HEK293T (cell line): Measurements from ENCODE around the gene XRCC1.

Experiments used
- CTCF ChIA-PET: fragments of 350-600 bp; formaldehyde crosslinking; extraction: SDS; loops from one replicate; lab custom pipeline; 2021; ENCODE audit warnings: antibody characterized with exemption, inconsistent platforms; lab: Yijun Ruan, JAX
- POLR2A ChIA-PET: fragments of 350-600 bp; formaldehyde crosslinking; extraction: SDS; loops from one replicate; lab custom pipeline; 2020; ENCODE audit warnings: antibody characterized with exemption, inconsistent platforms; lab: Yijun Ruan, JAX
- DNase-seq: peaks from one replicate; pipeline ENCODE4 v3.0.0; 2012; ENCODE audit warnings: mixed read lengths; ENCODE audit errors: extremely low spot score
- ARNT ChIP-seq: fragments of 450-650 bp; IDR thresholded peaks from 2 replicates; pipeline ENCODE4 v1.6.1; 2017; ENCODE audit warnings: mild to moderate bottlenecking
- BHLHE40 ChIP-seq: fragments of 450-650 bp; IDR thresholded peaks from 2 replicates; pipeline ENCODE4 v1.6.1; 2016; ENCODE audit warnings: mild to moderate bottlenecking, moderate library complexity, borderline replicate concordance
- CTBP1 ChIP-seq: fragments of 450-650 bp; IDR thresholded peaks from 2 replicates; pipeline ENCODE4 v1.6.1; 2016; ENCODE audit warnings: borderline replicate concordance
- ELF4 ChIP-seq: fragments of 450-650 bp; IDR thresholded peaks from 2 replicates; pipeline ENCODE4 v1.6.1; 2017; ENCODE audit warnings: antibody characterized with exemption
- FOXA1 ChIP-seq: fragments of 450-650 bp; IDR thresholded peaks from 2 replicates; pipeline ENCODE4 v1.6.1; 2016; ENCODE audit warnings: mild to moderate bottlenecking
- FOXK2 ChIP-seq: fragments of 450-650 bp; IDR thresholded peaks from 2 replicates; pipeline ENCODE4 v1.6.1; 2016; ENCODE audit warnings: mild to moderate bottlenecking
- FOXM1 ChIP-seq: fragments of 450-650 bp; IDR thresholded peaks from 2 replicates; pipeline ENCODE4 v1.6.1; 2017; ENCODE audit warnings: mild to moderate bottlenecking, borderline replicate concordance
- HDGF ChIP-seq: fragments of 450-650 bp; IDR thresholded peaks from 2 replicates; pipeline ENCODE4 v1.6.1; 2017; ENCODE audit warnings: antibody characterized with exemption, borderline replicate concordance
- L3MBTL2 ChIP-seq: fragments of 450-650 bp; conservative IDR thresholded peaks from 2 replicates; pipeline ENCODE4 v1.6.1; 2016; ENCODE audit warnings: mild to moderate bottlenecking
- LEF1 ChIP-seq: fragments of 450-650 bp; IDR thresholded peaks from 2 replicates; pipeline ENCODE4 v1.6.1; 2017; ENCODE audit warnings: mild to moderate bottlenecking, borderline replicate concordance
- NFRKB ChIP-seq: fragments of 450-650 bp; IDR thresholded peaks from 2 replicates; pipeline ENCODE4 v1.6.1; 2016; ENCODE audit warnings: mild to moderate bottlenecking, moderate library complexity
- SP1 ChIP-seq: fragments of 450-650 bp; IDR thresholded peaks from 2 replicates; pipeline ENCODE4 v1.6.1; 2017
- SUZ12 ChIP-seq: fragments of 450-650 bp; IDR thresholded peaks from 2 replicates; pipeline ENCODE4 v1.6.1; 2016; ENCODE audit warnings: mild to moderate bottlenecking
- TARDBP ChIP-seq: fragments of 450-650 bp; IDR thresholded peaks from 2 replicates; pipeline ENCODE4 v1.6.1; 2016
- ZNF384 ChIP-seq: fragments of 450-650 bp; IDR thresholded peaks from 2 replicates; pipeline ENCODE4 v1.6.1; 2016
- TF ChIP-seq, protein P1 (sequence below): fragments of 450-650 bp; IDR thresholded peaks from 2 replicates; pipeline ENCODE4 v1.6.1; 2016

Gene XRCC1

GRCh38 chr19:43563816-43564457 is 11.4 kb downstream of the XRCC1 start:
- DNase-seq = no peak
- ChIA-PET POLR2A (interaction anchor here (0.8 kb wide), 1 partner anchor 9 kb away, joined by 3 read pairs; no protein-coding TSS in a partner anchor), CTCF (interaction anchor here (1.7 kb wide), 1 partner anchor 9 kb away, joined by 5 read pairs; no protein-coding TSS in a partner anchor)
- no peak for TF ChIP-seq ELF4
- TF ChIP-seq CTBP1 = no peak
- no peak for TF ChIP-seq HDGF
- no peak for TF ChIP-seq L3MBTL2
- no peak for TF ChIP-seq BHLHE40
- TF ChIP-seq ZNF384 = no peak
- TF ChIP-seq, protein P1, sequence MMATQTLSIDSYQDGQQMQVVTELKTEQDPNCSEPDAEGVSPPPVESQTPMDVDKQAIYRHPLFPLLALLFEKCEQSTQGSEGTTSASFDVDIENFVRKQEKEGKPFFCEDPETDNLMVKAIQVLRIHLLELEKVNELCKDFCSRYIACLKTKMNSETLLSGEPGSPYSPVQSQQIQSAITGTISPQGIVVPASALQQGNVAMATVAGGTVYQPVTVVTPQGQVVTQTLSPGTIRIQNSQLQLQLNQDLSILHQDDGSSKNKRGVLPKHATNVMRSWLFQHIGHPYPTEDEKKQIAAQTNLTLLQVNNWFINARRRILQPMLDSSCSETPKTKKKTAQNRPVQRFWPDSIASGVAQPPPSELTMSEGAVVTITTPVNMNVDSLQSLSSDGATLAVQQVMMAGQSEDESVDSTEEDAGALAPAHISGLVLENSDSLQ = no peak
- TF ChIP-seq ARNT = no peak
- TF ChIP-seq SP1 = no peak
- TF ChIP-seq FOXM1 = no peak
- TF ChIP-seq FOXK2 = no peak
- no peak for TF ChIP-seq LEF1
- TF ChIP-seq NFRKB = no peak
- TF ChIP-seq FOXA1 = no peak
- no peak for TF ChIP-seq TARDBP
- no peak for TF ChIP-seq SUZ12

DNA sequence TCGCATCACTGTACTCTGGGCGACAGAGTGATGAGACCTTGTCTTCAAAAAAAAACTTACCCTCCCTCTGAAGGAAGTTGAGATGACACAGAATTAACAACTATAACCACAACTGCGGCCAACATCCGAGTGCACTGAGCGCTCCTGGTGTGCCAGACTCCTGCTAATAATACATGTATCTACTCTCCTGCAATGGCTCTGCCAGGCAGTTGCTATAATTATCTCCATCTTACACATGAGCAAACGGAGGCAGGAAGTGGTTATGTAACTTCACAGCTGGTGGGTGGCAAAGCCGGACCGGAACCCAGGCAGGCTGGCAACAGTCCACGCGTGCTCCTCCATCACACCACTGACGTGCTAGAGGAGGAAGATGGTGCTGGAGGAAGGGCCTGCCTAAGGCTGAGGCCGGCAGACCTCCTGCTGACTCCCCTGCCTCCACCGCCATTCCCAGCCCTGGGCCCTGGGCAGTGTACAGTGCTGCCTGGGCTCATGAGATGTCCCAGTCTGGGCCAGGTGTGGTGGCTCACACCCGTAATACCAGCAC is 12.6 kb downstream of the XRCC1 start:
- TF ChIP-seq CTBP1 = no peak
- TF ChIP-seq, protein P1 = no peak
- no peak for TF ChIP-seq SP1
- no peak for TF ChIP-seq TARDBP
- TF ChIP-seq HDGF = no peak
- no peak for TF ChIP-seq FOXA1
- no peak for TF ChIP-seq FOXM1
- no peak for TF ChIP-seq BHLHE40
- TF ChIP-seq SUZ12 = no peak
- CTCF ChIA-PET = no interaction called here
- no peak for DNase-seq
- POLR2A ChIA-PET = no interaction called here

DNA sequence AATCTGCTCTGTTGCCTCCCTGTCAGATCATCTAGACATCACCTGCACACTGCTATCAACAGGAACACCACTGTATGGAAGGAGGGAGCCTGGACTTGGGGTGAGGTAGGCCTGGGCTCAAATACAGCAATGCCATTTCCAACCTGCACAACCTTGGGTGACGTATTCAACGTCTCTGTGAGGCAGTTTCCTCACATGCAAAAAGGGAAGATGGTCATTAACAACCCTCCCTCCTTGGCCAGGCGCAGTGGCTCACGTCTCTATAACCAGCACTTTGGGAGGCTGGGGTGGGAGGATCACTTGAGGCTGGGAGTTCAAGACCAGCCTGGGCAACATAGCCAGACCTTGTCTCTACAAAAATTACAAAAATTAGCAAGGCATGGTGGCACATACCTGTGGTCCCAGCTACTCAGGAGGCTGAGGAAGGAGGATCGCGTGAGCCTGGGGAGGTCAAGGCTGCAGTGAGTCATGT is 13.1 kb downstream of the XRCC1 start:
- DNase-seq = no peak
- TF ChIP-seq ELF4 = no peak
- no peak for TF ChIP-seq LEF1
- TF ChIP-seq L3MBTL2 = no peak
- no peak for TF ChIP-seq FOXK2
- no peak for TF ChIP-seq FOXM1
- no peak for TF ChIP-seq SUZ12
- TF ChIP-seq TARDBP = no peak
- TF ChIP-seq ARNT = no peak
- TF ChIP-seq BHLHE40 = no peak
- no peak for TF ChIP-seq NFRKB
- TF ChIP-seq FOXA1 = no peak
- TF ChIP-seq, protein P1 = no peak
- no peak for TF ChIP-seq SP1
- TF ChIP-seq HDGF = no peak
- TF ChIP-seq ZNF384 = no peak
- no peak for TF ChIP-seq CTBP1
- ChIA-PET POLR2A (no interaction called here), CTCF (no interaction called here)

GRCh38 chr19:43561139-43561970 is 14.0 kb downstream of the XRCC1 start:
- CTCF ChIA-PET = no interaction called here
- POLR2A ChIA-PET = no interaction called here

More at GRCh38 chr19:43561139-43561970, 14.0 kb downstream of the XRCC1 start:
- DNase-seq = no peak
- no peak for TF ChIP-seq FOXK2
- TF ChIP-seq LEF1 = no peak
- no peak for TF ChIP-seq NFRKB
- no peak for TF ChIP-seq SUZ12
- TF ChIP-seq, protein P1 = no peak
- TF ChIP-seq TARDBP = no peak
- TF ChIP-seq CTBP1 = no peak
- TF ChIP-seq ZNF384 = no peak
- TF ChIP-seq SP1 = no peak
- TF ChIP-seq FOXA1 = no peak
- no peak for TF ChIP-seq BHLHE40
- TF ChIP-seq HDGF = no peak
